IPS-NIHi7 (cell line): ENCODE data around the gene TM9SF1.

ENCODE experiments used
- DNase-seq: peaks from one replicate; pipeline ENCODE4 v3.0.0; 2012; ENCODE audit warnings: mixed read lengths; ENCODE audit errors: extremely low spot score

Gene TM9SF1

GRCh38 chr14:24195186-24196070, at the start of gene TM9SF1:
Gene TM9SF1, minus strand, starts transcription at chr14:24195441. Its CDS starts 422 bp downstream, at chr14:24195019.
- peak; percentile 95 for DNase-seq

GRCh38 chr14:24243336-24243836, 48.1 kb upstream of the TM9SF1 start:
- no peak for DNase-seq

GRCh38 chr14:24241829-24242443, 46.7 kb upstream of the TM9SF1 start:
- DNase-seq: peak; percentile 98

- no peak for DNase-seq
Observed at GRCh38 chr14:24240110-24240918, 45.1 kb upstream of the TM9SF1 start.

GRCh38 chr14:24238527-24239037, 43.3 kb upstream of the TM9SF1 start:
- no peak for DNase-seq

GRCh38 chr14:24238123-24238522, 42.9 kb upstream of the TM9SF1 start:
- no peak for DNase-seq

- DNase-seq: no peak
Observed at GRCh38 chr14:24237463-24237955, 42.3 kb upstream of the TM9SF1 start.

GRCh38 chr14:24236689-24237462, 41.6 kb upstream of the TM9SF1 start:
- DNase-seq: no peak

GRCh38 chr14:24235804-24236688, 40.8 kb upstream of the TM9SF1 start:
- no peak for DNase-seq

- no peak for DNase-seq
Observed at GRCh38 chr14:24234095-24235005, 39.1 kb upstream of the TM9SF1 start.

GRCh38 chr14:24233538-24233866, 38.3 kb upstream of the TM9SF1 start:
- DNase-seq: no peak

- DNase-seq: no peak
Observed at GRCh38 chr14:24232645-24233537, 37.6 kb upstream of the TM9SF1 start, which contains the start of gene GMPR2. Gene GMPR2, plus strand, starts transcription at chr14:24232929. Its CDS starts 325 bp downstream, at chr14:24233254.

- DNase-seq: peak; percentile 84
Observed at GRCh38 chr14:24232121-24232644, 36.9 kb upstream of the TM9SF1 start, which contains the start of gene NEDD8. Gene NEDD8, minus strand, starts transcription at chr14:24232367. Its CDS starts 100 bp downstream, at chr14:24232267.

GRCh38 chr14:24231263-24232120, 36.3 kb upstream of the TM9SF1 start:
- no peak for DNase-seq

GRCh38 chr14:24228902-24229301, 33.7 kb upstream of the TM9SF1 start:
- no peak for DNase-seq

GRCh38 chr14:24226473-24226872, 31.2 kb upstream of the TM9SF1 start:
- no peak for DNase-seq
